DOHH2 (cell line): ENCODE data around the gene TBX21.

Source experiments
- CTCF ChIP-seq: fragments of 200-600 bp; sonication (generic); IDR thresholded peaks from one replicate; pipeline ENCODE4 v1.5.1; 2014; ENCODE audit warnings: antibody characterized with exemption, mild to moderate bottlenecking, low read depth, low read length; ENCODE audit not compliant: poor library complexity, severe bottlenecking
- EZH2phosphoT487 ChIP-seq: fragments of 200-600 bp; sonication (generic); IDR thresholded peaks from 2 replicates; pipeline ENCODE4 v1.6.1; 2017; ENCODE audit warnings: borderline replicate concordance, mild to moderate bottlenecking, antibody characterized with exemption, low read length, moderate library complexity, mixed read lengths

GRCh38 chr17:47763913-47764582, 31.0 kb downstream of the TBX21 start:
- no peak for TF ChIP-seq CTCF
- TF ChIP-seq EZH2phosphoT487: no peak
